Mesendoderm (in vitro differentiated cells): ENCODE measurements around the gene TRIM32.

Source experiments
- DNase-seq: peaks from one replicate; pipeline ENCODE4 v3.0.0; 2013
- H2AK5ac ChIP-seq: 2 replicates; pipeline ENCODE4 v1.6.1; 2013; ENCODE audit warnings: low read length, inconsistent platforms
- H2BK120ac ChIP-seq: 2 replicates; pipeline ENCODE4 v1.6.1; 2013; ENCODE audit warnings: low read depth, mild to moderate bottlenecking, low read length, moderate library complexity, mixed read lengths
- H2BK15ac ChIP-seq: replicated peaks from 2 replicates; pipeline ENCODE4 v1.6.1; 2013; ENCODE audit warnings: low read depth, mild to moderate bottlenecking, moderate library complexity
- H2BK5ac ChIP-seq: 2 replicates; pipeline ENCODE4 v1.6.1; 2013; ENCODE audit warnings: low read length, inconsistent platforms
- H3K18ac ChIP-seq: 2 replicates; pipeline ENCODE4 v1.6.1; 2013; ENCODE audit warnings: mild to moderate bottlenecking, low read length, mixed read lengths
- H3K23ac ChIP-seq: one replicate; pipeline ENCODE4 v1.6.1; 2013; ENCODE audit warnings: low read length
- H3K27ac ChIP-seq: 2 replicates; pipeline ENCODE4 v1.5.1; 2013; ENCODE audit warnings: low read depth, mild to moderate bottlenecking, inconsistent platforms, low read length, moderate library complexity
- H3K27me3 ChIP-seq: 2 replicates; pipeline ENCODE4 v1.6.1; 2013; ENCODE audit warnings: low read length, control low read depth, mild to moderate bottlenecking, inconsistent platforms; ENCODE audit not compliant: insufficient read depth, poor library complexity
- H3K36me3 ChIP-seq: 2 replicates; pipeline ENCODE4 v1.6.1; 2013; ENCODE audit warnings: low read length, inconsistent platforms; ENCODE audit not compliant: control insufficient read depth, insufficient read depth
- H3K4ac ChIP-seq: one replicate; pipeline ENCODE4 v1.6.1; 2013; ENCODE audit warnings: low read depth, mild to moderate bottlenecking, low read length, moderate library complexity
- H3K4me1 ChIP-seq: 2 replicates; pipeline ENCODE4 v1.6.1; 2013; ENCODE audit warnings: low read depth, low read length, inconsistent platforms; ENCODE audit not compliant: control insufficient read depth
- H3K4me2 ChIP-seq: 2 replicates; pipeline ENCODE4 v1.6.1; 2013; ENCODE audit warnings: low read length
- H3K4me3 ChIP-seq: 2 replicates; pipeline ENCODE4 v1.5.1; 2013; ENCODE audit warnings: mild to moderate bottlenecking, low read length
- H3K56ac ChIP-seq: one replicate; pipeline ENCODE4 v1.6.1; 2013; ENCODE audit warnings: low read length
- H3K79me1 ChIP-seq: 2 replicates; pipeline ENCODE4 v1.6.1; 2013; ENCODE audit warnings: low read length, inconsistent platforms
- H3K79me2 ChIP-seq: 2 replicates; pipeline ENCODE4 v1.6.1; 2013; ENCODE audit warnings: mild to moderate bottlenecking, low read length; ENCODE audit not compliant: control insufficient read depth, insufficient read depth
- H3K9ac ChIP-seq: 2 replicates; pipeline ENCODE4 v1.6.1; 2013; ENCODE audit warnings: low read length, inconsistent platforms
- H4K5ac ChIP-seq: one replicate; pipeline ENCODE4 v1.6.1; 2013; ENCODE audit warnings: low read length
- H4K8ac ChIP-seq: one replicate; pipeline ENCODE4 v1.6.1; 2013; ENCODE audit warnings: low read depth, mild to moderate bottlenecking, control low read depth, low read length, moderate library complexity
- WGBS: extraction: QIAGEN DNeasy Blood & Tissue Kit; methylation state at CpG from one replicate; pipeline ENCODE4 v1.1.7; 2013; ENCODE audit warnings: low lambda C conversion rate, missing lambda C conversion rate; ENCODE audit not compliant: insufficient coverage; ENCODE audit errors: extremely low coverage; 5-methylcytosine and 5-hydroxymethylcytosine counted together

The TRIM32 gene

DNA sequence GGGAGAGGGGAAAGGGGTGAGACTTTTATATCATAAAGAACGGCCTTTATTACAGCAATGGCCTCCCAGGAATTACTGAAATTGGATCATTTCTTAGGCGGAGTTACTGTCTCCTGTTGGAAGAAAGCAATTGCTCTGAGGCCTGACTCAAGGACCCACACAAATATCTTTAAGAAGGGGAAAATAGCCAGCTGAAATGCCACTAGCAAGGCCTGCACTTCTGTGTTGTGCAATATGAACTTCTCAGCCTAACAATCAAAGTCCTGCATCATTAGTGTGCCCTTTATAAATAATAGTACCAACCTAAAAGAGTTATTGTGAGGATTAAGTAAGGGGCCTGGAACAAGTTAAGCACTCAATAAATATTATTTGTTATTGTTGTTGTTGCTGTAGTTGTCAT lies 30.1 kb upstream of the TRIM32 start:
- H4K5ac ChIP-seq, result no peak overlapping the region
- no peaks in the 10 kb centered on the region for H3K79me2 ChIP-seq
- H3K9ac ChIP-seq, result no peak overlapping the region
- no peaks in the 10 kb centered on the region for H3K79me1 ChIP-seq
- H3K4me3 ChIP-seq, result no peak overlapping the region
- no peak overlapping the region for H4K8ac ChIP-seq
- no peak overlapping the region for H3K4ac ChIP-seq
- no peak overlapping the region for H2BK15ac ChIP-seq
- no peaks in the 10 kb centered on the region for H3K27me3 ChIP-seq
- no peak overlapping the region for H3K56ac ChIP-seq
- H2AK5ac ChIP-seq, result no peak overlapping the region
- H3K18ac ChIP-seq, result no peak overlapping the region
- no peak overlapping the region for H2BK5ac ChIP-seq
- no peak overlapping the region for H3K23ac ChIP-seq
- no peak for DNase-seq
- H3K4me1 ChIP-seq, result no peaks in the 10 kb centered on the region
- H3K36me3 ChIP-seq, result no peaks in the 10 kb centered on the region
- no peak overlapping the region for H3K27ac ChIP-seq
- H2BK120ac ChIP-seq, result no peak overlapping the region
- no CpG with 5 or more reads among the region's 2 CpGs for WGBS
- no peak overlapping the region for H3K4me2 ChIP-seq

DNA sequence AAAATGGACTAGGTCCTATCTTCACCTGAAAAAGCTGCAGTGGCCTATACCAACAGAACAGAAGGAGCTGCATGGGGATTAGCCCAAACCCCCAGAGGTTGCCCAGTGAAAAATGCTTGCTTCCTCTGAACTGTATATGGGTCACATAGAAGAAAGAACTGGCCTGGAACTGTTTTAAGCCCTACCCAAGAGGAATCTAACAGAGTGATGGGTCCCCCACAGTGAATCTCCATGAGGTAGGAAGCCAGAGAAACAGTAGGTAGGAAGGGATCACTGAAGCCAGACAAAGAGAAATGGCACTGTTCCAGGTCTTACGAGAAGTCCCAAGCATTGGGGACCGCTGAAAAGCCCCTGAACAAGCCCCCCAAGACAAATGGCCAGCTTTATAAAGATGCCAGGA lies 28.8 kb upstream of the TRIM32 start:
- Histone ChIP-seq H3K56ac (no peak overlapping the region), H2BK15ac (no peak overlapping the region), H3K27ac (no peak overlapping the region), H4K5ac (no peak overlapping the region), H3K23ac (no peak overlapping the region), H3K4me2 (no peak overlapping the region), H2AK5ac (no peak overlapping the region), H3K36me3 (no peaks in the 10 kb centered on the region), H2BK120ac (no peak overlapping the region), H3K4ac (no peak overlapping the region), H3K27me3 (no peaks in the 10 kb centered on the region), H3K79me2 (no peaks in the 10 kb centered on the region), H3K79me1 (no peaks in the 10 kb centered on the region), H3K18ac (no peak overlapping the region), H3K4me1 (no peaks in the 10 kb centered on the region), H4K8ac (no peak overlapping the region), H3K4me3 (no peak overlapping the region), H2BK5ac (no peak overlapping the region), H3K9ac (no peak overlapping the region)
- WGBS, result no CpG with 5 or more reads among the region's 2 CpGs
- no peak for DNase-seq

DNA sequence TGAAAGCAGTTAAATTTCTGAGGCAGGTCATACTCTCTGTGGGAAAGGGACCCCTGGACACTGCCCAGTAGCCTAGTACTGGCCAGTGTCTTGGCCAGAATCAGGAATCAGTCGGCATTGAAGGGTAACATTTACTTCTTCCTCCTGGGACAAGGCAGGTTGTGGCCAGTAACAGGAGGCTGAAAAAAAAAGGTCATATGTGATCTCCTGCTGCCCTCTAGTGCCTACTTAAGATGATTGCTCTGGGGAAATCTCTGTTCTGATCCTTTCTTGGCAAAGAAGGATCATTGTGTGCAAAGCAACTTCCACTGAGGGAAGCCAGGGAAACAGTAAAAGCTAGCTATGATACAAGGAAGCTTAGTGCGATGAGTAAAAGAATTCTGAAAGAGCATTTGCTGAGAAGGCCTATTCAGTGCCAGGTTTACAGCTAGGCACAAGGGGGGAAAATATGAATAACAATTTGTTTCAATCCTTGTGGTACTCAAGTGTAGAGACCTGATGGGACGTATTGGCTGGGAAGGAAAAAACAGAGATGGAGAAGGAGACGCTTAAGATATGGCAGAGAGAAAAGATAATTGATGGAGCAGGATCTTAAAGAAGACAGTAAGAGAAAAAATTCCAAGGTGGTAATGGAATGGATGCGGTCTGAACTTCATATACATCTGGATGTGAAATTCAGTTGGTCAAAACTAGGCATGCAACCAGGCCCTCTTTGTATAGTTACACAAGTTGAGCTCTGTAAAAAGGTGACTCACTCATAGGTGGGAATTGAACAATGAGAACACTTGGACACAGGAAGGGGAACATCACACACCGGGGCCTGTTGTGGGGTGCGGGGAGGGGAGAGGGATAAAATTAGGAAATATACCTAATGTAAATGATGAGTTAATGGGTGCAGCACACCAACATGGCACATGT lies 25.8 kb upstream of the TRIM32 start:
- WGBS, result no CpG with 5 or more reads among the region's 7 CpGs
- Histone ChIP-seq H4K8ac (no peak overlapping the region), H3K27ac (no peak overlapping the region), H2AK5ac (no peak overlapping the region), H3K4ac (no peak overlapping the region), H4K5ac (no peak overlapping the region), H2BK5ac (no peak overlapping the region), H3K4me1 (no peaks in the 10 kb centered on the region), H3K56ac (no peak overlapping the region), H3K18ac (no peak overlapping the region), H3K27me3 (no peaks in the 10 kb centered on the region), H3K4me3 (no peak overlapping the region), H2BK120ac (no peak overlapping the region), H3K79me1 (no peaks in the 10 kb centered on the region), H3K36me3 (no peaks in the 10 kb centered on the region), H2BK15ac (no peak overlapping the region), H3K23ac (no peak overlapping the region), H3K9ac (no peak overlapping the region), H3K79me2 (no peaks in the 10 kb centered on the region), H3K4me2 (no peak overlapping the region)
- peak; percentile 86 for DNase-seq

DNA sequence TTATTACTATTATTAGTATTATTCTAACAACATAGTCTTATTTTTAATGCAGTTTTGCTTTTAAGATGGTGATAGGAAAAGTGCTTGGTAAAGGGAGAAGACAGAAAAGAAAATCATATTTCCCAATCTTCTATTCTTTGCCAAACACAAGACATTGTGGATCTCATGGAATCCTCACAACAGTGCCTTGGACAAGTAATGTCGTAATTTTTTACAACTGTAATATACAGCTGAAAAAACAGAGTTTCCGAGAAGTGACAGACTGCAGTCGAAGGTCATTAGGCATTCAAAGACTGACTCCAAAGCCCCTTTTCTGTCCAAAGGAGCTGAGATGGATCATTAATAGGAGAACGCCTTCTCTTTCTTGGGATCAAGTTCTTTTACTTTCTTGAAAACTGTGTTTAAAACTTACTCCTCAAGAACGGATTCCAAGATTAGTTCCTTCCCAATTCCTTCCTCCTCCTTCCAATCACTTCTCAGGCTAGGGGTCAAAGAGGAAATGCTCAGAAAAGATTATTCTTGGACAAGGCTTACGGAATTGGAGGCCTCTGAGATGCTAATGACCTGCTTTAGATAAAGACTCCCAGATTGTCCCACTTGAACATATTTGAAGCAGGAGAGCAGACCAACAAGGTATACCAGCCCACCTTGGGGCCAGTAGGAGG lies 24.3 kb upstream of the TRIM32 start:
- Histone ChIP-seq H3K23ac (no peak overlapping the region), H3K79me1 (no peaks in the 10 kb centered on the region), H3K4me3 (no peak overlapping the region), H2BK5ac (no peak overlapping the region), H3K27me3 (no peaks in the 10 kb centered on the region), H2BK120ac (no peak overlapping the region), H4K5ac (no peak overlapping the region), H3K56ac (no peak overlapping the region), H3K36me3 (no peaks in the 10 kb centered on the region), H3K79me2 (no peaks in the 10 kb centered on the region), H3K4me2 (no peak overlapping the region), H3K4ac (no peak overlapping the region), H3K18ac (no peak overlapping the region), H3K9ac (no peak overlapping the region), H2AK5ac (no peak overlapping the region), H3K4me1 (no peaks in the 10 kb centered on the region), H4K8ac (no peak overlapping the region), H2BK15ac (no peak overlapping the region), H3K27ac (no peak overlapping the region)
- WGBS, result no CpG with 5 or more reads among the region's 6 CpGs
- DNase-seq, result no peak

DNA sequence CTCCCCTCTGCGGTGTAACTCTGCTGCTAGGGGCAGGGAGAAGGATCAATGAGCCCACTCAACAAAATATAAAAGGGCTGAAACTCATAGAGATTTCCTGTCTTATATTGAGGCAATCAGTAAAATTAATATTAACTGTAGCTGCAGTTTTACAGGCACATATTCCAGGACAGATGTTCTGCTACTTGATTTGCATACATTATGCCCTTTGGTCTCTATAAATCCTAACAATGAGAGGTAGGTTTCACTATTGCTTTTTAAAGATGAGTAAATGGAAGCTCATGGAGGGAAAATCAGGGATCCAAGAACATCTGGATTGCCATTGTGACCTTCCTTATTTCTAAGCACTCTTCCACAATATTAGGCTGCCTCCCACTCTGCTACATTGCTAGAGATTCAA lies 23.5 kb upstream of the TRIM32 start:
- no peak overlapping the region for H3K23ac ChIP-seq
- no peaks in the 10 kb centered on the region for H3K4me1 ChIP-seq
- no CpG with 5 or more reads among the region's 1 CpG for WGBS
- H3K4ac ChIP-seq, result no peak overlapping the region
- no peak overlapping the region for H4K5ac ChIP-seq
- no peak overlapping the region for H2BK5ac ChIP-seq
- H3K27me3 ChIP-seq, result no peaks in the 10 kb centered on the region
- DNase-seq, result no peak
- H3K79me2 ChIP-seq, result no peaks in the 10 kb centered on the region
- no peaks in the 10 kb centered on the region for H3K36me3 ChIP-seq
- no peak overlapping the region for H4K8ac ChIP-seq
- H2BK120ac ChIP-seq, result no peak overlapping the region
- no peak overlapping the region for H3K18ac ChIP-seq
- H3K27ac ChIP-seq, result no peak overlapping the region
- no peak overlapping the region for H2AK5ac ChIP-seq
- H3K4me3 ChIP-seq, result no peak overlapping the region
- H3K56ac ChIP-seq, result no peak overlapping the region
- H3K79me1 ChIP-seq, result no peaks in the 10 kb centered on the region
- no peak overlapping the region for H3K9ac ChIP-seq
- no peak overlapping the region for H2BK15ac ChIP-seq
- H3K4me2 ChIP-seq, result no peak overlapping the region
